ENCODE measurements around the gene SV2C. TPM values are rescaled to one million over a fixed set of nuclear protein-coding genes. Genes with fewer than 3 reads are reported as not detected.

SV2C gene
- polyA plus RNA-seq, 3 donors = 0.04 to 0.05 TPM; not detected in 1

DNA sequence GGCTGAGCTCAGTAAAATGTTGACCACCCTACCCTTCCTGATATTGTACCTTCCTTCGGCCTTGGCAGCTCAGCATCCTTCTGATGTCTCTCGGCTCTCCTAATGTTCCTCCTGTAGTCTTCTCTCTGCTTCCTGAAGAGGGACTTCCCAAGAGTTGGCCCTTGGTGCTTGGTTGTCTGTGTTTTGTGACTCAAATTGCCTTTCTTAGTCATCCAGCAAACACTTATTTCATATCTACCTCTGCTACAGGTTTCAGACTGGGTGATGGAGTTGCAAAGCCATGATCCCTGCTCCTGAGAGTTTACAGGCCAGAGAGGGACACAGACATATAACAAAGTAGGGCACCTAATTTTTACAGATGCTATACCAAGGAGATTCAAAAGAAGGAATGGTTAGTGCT, 70.1 kb downstream of the SV2C start:
- WGBS, 3 donors = 79 to 94% (median 84%) methylated on average over 2 of the region's 2 CpGs

DNA sequence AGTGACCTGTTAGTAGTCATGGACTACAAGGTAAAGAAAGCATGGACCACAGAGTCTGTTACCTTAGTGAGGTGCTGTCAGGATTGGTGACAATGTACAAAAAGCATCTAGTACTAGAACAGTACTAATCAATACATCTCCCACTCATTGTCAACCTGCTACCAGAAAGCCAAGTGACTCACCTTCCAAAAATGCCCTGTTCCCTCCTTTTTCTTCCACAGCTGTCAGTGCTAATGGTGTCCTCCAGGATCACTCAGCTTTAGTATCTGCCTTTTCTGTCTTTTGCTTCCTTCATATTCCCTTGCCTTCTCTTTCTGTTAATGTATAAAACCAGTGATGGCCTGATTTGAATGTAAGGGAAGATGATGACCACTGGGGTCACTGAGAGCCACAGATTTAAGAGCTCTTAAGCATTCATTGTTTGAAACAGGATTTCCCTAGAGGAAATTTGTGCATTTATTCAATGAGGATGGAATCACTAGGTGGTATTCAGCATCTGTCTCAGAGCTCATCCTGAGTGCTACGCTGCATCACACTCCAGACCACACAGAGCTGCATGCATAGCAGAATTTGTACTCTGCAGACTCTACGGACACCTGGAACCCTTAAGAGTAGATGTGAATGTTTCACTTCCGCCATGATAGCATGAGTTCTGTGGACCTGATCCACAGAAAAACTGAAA, 71.0 kb downstream of the SV2C start:
- H3K27ac ChIP-seq (ENCODE audit: low read depth, low read length) = no peak overlapping the region
- 83 to 87% (median 84%) methylated on average over 3 of the region's 3 CpGs for WGBS, 3 donors

More for the DNA sequence above, 70.1 kb downstream of the SV2C start:
- H3K27ac ChIP-seq (ENCODE audit: low read depth, low read length) = no peak overlapping the region

DNA sequence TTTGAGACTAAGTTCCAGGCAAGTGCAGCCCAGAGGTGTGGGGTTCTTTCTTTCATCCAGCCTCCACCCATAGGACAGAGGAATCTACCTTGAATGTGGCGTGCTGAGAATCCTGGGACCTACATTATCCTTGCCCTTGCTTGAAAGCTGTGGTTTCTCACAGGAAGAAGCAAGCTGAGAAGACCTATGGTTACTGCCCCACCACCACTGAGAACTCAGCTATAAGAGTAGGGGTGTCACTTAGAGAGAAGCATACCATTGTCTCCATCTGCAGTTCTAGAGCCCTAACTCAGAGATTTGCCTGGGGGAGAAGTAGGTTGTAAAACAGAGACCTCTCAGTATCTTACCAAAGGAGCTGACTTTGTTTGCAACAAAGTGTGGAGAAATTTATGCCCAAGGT, 72.4 kb downstream of the SV2C start:
- 84 to 91% (median 88%) methylated on average over 1 of the region's 1 CpG for WGBS, 3 donors
- no peak overlapping the region for H3K27ac ChIP-seq (ENCODE audit: low read depth, low read length)

DNA sequence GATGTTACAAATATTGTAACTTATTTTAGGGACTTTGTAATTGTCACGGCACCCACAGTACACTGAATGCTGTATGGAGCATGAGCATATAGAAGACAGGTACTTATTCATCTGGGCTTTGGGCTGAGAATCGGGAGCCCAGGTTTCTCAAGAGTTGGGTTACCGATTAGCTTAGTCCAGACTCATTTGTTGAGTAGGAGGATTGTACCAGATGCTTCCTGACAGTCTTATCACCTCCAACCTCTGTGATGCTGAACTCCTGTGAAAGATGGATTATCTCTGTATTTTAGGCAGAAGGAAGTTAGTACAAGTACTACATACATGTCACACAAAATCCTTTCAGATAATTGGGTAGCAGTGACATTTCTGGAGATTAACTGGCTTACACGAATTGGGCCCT, 79.2 kb downstream of the SV2C start:
- no peak overlapping the region for H3K27ac ChIP-seq (ENCODE audit: low read depth, low read length)
- WGBS, 3 donors = 60 to 70% (median 69%) methylated on average over 4 of the region's 4 CpGs

DNA sequence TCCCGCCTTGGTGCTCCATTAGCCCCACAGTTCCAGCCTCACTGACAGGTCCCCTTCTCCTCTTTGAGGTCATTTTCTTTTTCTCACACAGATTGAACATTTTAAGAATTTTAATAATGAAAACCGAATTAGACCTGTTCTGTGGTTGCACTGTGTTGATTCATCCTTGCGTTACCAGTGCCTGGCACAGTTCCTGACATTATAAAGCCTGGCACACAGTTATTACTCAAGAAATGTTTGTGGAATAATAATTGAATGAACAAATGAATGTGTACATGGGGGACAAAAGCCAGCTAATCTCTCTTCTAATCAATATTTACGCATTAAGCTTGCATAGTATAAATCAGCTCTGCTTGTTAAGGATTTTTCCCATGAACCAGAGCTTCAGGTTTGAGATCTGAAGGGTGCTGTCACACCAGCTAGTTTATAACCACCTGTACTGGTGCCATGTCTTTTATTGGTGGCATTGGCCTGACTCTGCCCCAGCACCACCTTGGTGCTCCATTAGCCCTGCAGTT, 80.0 kb downstream of the SV2C start:
- H3K27ac ChIP-seq (ENCODE audit: low read depth, low read length) = no peak overlapping the region
- WGBS, 3 donors = 64 to 86% (median 82%) methylated on average over 4 of the region's 4 CpGs

DNA sequence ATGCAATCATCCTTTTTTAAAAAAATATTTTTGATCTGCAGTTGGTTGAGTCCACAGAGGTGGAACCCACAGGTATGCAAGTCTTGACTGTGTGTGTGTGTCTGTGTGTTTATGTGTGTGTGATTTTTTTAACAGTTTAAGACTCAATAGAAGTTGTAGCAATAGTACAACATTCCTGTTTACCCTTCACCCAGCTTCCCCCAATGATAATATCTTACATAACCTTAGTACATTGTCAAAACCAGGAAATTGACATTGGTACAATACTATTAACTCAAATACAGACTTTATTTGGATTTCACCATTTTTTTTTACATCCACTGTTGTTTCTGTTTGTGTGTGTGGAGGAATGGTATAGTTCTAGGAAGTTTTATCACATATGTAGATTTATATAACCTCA, 81.8 kb downstream of the SV2C start:
- no peak overlapping the region for H3K27ac ChIP-seq (ENCODE audit: low read depth, low read length)

DNA sequence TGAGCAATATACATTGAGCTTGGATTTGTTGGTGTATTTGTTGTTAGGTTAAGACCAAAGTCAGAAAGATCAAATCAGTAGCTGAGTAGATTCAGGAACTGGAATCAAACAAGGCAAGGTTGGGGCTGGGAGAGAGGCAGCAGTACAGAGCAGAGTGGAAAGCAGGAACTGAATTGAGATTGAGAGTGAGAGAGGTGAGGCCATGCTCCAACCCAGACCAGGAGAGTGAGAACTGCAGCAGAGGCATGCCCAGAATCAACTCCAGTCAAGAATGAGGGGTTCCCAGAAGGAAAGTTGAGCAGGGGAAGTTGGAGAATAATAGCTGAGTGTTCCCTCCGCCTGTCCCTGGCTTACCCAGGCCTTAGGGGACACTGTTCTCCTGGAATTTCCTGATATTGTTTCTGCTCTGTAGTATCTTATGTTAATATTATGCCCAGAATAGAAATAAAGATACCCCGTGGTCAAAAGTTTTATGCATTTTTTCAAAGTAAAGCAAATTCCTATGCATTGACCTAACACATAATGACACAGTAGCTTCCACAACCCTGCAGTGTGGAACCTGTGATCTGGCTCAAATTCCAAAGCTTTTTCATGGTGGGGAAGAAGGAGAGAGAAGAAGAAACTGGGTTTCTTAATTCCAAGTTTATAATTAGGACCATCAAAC, 82.7 kb downstream of the SV2C start:
- H3K27ac ChIP-seq (ENCODE audit: low read depth, low read length) = no peak overlapping the region
- 61 to 65% (median 63%) methylated on average over 2 of the region's 2 CpGs for WGBS, 3 donors

DNA sequence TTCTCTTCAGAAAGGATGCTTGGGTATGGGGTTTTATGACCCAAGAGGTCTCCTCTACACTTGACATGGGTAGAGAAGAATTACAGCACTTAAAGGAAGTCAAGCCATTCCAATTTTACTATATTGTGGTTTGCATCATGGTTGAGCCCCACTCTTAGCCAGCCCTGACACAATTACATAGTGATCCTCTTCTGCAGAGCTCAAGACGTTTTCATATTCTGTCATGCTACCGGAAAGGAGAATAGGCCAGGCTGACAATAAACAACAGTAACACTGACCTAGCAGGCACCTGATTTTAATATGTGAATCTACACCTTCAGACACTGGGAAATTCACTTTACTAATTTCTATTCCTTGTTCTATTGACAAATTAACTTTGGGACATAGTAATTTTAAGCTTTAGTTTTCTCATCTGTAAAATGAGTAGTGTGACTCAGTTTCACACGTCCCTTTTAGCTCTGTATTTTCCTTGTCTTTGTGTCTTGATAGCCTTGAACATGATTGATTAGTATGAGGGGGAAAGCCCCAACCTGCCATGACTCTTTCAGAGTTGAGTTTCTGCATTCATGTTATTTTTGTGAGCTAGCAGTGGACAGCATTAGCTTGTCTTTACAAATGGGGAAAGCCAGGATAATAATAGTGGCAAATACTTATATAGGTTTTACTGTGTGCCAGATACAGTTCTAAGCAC, 83.8 kb downstream of the SV2C start:
- no peak overlapping the region for H3K27ac ChIP-seq (ENCODE audit: low read depth, low read length)
- 65 to 75% (median 73%) methylated on average over 3 of the region's 3 CpGs for WGBS, 3 donors

DNA sequence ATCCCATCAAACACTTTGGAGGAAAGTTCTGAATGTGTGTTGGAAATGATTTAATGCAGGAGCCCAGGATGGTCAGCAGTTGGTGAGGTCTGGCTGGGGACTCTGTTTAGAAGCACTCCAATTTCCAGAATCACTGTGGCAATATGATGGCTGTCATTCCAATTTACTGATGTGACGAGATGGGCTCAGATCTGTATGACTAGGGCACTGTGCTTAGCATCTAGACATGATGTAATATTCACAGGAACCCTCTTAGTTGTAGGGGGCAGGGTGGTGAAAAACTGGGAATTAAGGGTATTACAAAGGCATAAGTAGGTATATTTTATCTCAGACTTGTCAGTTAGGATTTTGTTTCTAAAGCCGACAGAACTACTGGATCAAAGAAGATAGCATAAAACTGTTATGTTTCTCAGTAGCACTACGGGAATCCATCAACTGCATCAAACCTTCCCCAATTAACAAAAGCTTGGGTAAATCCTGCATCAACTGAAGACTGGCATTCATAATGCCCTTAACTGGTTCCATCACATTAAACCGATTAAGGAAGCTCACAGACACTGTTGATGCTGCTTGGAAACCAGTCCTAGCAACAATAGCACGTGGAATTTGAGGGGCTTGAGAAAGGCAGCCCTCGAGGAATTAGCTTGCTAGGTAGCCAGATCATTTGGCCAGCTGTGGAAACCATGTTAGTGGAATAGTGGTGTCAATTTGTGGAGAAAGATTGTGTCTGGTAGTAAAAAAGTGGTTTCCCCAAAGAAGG, 86.1 kb downstream of the SV2C start:
- H3K27ac ChIP-seq (ENCODE audit: low read depth, low read length) = no peak overlapping the region
- WGBS, 3 donors = 76 to 90% (median 86%) methylated on average over 6 of the region's 6 CpGs

DNA sequence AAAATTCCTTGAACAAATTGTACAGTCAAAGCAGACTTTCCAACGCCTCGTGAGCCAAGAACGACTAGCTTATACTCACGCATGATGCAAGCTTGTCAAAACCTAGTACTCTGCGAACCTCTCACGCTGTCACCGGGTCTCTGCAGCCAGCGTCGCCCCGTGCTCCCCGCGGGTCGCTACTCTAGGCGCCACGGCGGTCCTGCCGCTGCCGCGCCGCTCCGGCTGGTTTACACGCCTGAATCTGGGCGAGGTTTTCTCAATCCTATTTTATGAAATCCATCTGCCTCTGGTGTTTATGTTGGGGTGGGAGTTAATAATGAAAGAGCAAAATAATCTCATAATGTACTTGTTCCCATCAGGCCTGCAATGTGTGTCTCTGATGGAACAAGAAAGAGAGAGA, 90.9 kb downstream of the SV2C start:
- WGBS, 3 donors = 94 to 97% (median 96%) methylated on average over 23 of the region's 23 CpGs
- no peak overlapping the region for H3K27ac ChIP-seq (ENCODE audit: low read depth, low read length)

DNA sequence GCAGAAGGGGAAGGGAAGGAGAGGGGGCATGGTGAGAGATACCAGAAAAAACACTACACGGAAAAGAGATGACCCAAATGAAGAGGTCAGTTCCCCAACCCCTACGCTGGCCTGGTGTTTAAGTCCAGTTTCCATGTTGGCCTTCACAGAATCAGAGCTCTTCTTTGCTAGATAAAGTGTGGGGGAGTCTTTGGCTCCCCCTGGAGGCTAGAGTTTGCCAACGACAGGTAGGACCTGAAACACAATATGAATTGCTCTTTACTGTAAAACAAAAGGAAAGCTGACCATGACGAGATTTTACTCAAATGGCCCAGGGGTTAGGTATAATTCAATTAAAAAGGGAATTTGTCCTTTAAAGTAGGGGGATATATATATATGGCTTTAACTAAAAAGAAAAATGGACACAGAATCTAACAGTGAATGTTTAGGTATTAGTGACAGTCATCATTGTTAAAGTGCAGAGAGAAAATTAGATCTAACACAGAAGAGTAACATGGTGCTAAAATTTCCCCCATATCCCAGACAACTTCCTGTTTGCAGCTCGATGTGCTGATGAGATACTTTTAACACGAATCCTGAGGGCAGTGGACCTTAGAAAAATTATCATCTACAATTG, 92.0 kb downstream of the SV2C start:
- 25 to 31% (median 30%) methylated on average over 6 of the region's 6 CpGs for WGBS, 3 donors
- no peak overlapping the region for H3K27ac ChIP-seq (ENCODE audit: low read depth, low read length)

DNA sequence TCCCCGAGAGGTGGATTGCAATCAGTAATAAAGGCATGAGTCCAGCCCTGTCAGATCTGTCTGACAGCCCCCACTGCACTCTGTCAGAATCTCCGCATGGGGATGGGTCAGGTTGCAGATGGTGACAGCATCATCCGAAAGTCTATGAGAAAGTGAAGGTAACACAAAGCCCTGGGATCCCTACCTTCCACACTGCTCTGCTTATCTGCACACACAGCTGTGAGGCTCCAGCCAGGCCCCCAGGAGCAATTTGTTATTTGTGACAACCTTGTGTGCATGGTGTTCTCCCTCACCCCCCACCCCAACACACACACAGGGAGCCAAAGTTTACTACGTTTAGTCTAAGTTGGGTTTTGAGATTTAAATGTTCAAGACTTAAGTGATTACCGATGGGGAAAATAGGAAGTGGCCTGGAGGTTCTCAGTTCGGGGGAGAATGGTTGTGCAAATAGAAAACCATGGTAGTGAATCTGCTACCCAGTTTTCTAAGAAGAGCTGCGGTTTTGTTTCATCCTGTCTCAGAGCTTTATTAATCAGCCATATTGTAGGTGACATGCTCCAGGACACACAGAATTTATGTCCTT, 92.7 kb downstream of the SV2C start:
- no peak overlapping the region for H3K27ac ChIP-seq (ENCODE audit: low read depth, low read length)
- 36 to 50% (median 43%) methylated on average over 7 of the region's 7 CpGs for WGBS, 3 donors

DNA sequence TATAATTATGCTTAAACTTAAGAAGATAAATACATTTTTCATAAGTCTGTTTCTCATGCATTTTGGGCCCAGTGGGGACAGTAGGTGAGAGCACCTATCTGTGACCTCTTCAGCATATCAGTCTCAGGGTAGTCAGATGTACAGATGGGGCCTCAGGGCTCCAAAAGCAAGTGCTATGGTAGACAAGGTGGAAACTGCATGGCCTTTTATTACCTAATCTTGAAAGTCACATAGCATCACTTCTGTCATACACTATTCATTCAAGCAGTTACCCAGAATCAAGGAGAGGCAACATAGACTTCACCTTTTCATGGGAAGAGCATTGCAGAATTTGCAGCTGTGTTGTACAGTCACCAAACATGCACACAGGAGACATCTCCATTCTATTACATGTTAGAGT, 94.8 kb downstream of the SV2C start:
- H3K27ac ChIP-seq (ENCODE audit: low read depth, low read length) = no peak overlapping the region

DNA sequence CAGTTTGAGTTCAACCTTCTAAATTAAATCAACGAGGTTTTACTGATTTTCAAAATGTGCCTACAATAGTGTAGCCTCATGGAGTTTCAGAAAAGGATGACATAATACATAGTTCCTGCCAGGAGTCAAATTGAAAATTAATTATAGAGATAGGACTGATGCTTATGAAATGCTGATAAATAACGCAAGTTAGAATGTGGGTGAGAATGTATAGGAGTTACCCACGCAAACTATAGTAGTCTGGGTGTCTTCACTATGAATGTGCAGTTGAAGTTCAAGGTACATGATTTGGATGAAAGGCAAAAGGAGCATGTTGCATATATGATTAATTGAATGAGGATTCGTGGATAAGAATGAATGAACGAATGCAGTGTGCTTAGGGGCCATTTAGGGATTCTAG, 95.7 kb downstream of the SV2C start:
- 61 to 68% (median 67%) methylated on average over 5 of the region's 5 CpGs for WGBS, 3 donors
- H3K27ac ChIP-seq (ENCODE audit: low read depth, low read length) = no peak overlapping the region

DNA sequence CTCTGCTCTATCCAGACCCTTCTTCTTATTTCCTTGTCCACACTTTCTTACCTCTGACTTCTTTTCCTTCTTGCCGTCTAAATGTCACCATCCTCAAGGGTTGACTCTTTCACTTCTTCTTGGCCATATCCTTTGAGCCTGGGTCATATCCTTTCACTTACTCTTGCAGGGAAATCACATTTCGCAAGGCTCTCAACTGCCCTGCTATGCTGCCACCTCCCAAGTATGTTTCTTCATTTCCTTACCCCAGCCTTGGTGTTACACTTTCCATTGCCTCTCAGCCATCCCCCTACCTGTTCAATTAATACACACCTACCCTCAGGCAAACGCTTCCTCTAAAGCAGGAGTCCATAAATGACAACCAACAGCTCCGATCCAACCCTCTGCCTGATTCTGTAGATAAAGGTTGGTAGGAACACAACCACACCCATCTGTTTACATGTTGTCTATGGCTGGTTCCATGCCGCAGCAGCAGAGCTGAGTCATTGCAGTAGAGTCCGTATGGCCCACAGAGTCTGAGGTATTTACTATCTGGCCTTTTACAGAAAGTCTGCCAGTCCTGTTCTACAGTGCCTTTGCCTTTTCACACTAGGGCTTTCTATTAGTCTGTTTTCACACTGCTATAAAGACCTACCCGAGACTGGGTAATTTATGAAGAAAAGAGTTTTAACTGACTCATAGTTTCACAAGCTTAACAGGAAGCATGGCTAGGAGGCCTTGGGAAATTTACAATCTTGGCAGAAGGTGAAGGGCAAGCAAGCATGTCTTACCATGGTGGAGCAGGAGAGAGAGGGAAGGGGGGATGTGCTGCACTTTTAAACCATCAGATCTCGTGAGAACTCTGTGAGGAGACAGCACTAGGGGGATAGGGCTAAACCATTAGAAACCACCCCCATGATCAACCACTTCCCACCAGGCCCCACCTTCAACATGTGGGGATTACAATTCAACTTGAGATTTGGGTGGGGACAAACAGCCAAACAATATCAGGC, 97.9 kb downstream of the SV2C start:
- WGBS, 3 donors = 54 to 92% (median 57%) methylated on average over 8 of the region's 8 CpGs
- H3K27ac ChIP-seq (ENCODE audit: low read depth, low read length) = no peak overlapping the region

DNA sequence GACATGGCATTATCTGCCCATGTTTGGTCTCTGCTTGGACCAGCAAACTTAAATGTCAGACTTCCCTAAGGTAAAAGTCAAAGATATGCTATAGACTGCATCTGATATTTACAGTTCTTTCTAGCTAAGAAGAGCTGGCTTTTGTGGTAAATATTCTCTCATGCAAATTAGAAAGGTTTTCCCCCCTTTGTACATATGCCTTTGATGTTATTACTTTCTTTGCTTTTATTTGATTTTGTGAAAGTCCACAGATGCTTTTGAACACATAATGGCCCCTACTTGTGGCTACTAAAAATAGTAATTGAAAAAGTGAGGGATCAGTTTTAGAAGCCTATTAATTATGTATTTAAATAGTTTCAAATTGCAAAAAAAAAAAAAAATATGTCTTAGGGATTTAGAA, 104.2 kb downstream of the SV2C start:
- no peak overlapping the region for H3K27ac ChIP-seq (ENCODE audit: low read depth, low read length)

DNA sequence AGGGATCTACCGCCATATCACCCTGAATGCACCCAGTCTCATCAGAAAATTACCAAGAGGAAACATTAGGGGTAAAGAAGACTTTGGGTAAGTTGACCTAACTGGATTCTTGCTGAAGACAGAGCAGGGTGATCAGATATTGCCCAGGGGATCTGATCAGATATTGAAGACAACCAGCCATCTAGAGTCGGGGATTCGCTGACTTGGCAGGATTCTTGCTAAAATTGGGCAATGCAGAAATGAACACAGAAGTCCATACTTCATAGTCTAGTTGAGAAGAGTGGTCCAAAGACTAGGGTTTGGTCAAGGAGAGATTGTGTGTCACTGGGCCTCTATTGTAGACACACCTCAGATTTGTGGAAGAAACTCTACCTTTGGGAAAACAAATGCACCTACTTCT, 107.2 kb downstream of the SV2C start:
- H3K27ac ChIP-seq (ENCODE audit: low read depth, low read length) = no peak overlapping the region
- 84 to 96% (median 96%) methylated on average over 3 of the region's 3 CpGs for WGBS, 3 donors
